HepG2 (cell line): Measurements from ENCODE around the gene OR52B4.
"Not testable (repeated sequence)": the region's sequence is repeated elsewhere in the genome, so short reads cannot be mapped to it uniquely, and the experiment has no call there.

Source experiments
- CBX2 ChIP-seq, 2 experiments: fragments of 200-600 bp in 1 of 2; sonication (generic); formaldehyde crosslinking in 1 of 2; IDR thresholded peaks; 2 replicates each; pipeline versions ENCODE4 v1.7.0 to v1.8.1; 2018 to 2022; ENCODE audit warnings: low read depth in 2 of 2, low read length in 1 of 2, mild to moderate bottlenecking in 1 of 2, missing genetic modification reagents in 1 of 2
- CTCF ChIP-seq: sonication (generic); formaldehyde crosslinking; IDR thresholded peaks from 2 replicates; pipeline ENCODE4 v1.5.0; 2020; ENCODE audit warnings: mild to moderate bottlenecking, missing genetic modification reagents, moderate library complexity
- FOXK1 ChIP-seq: sonication (generic); formaldehyde crosslinking; IDR thresholded peaks from 2 replicates; pipeline ENCODE4 v1.4.0; 2020; ENCODE audit warnings: low read depth, missing genetic modification reagents, borderline replicate concordance
- JUN ChIP-seq: sonication (generic); formaldehyde crosslinking; IDR thresholded peaks from 2 replicates; pipeline ENCODE4 v1.4.0; 2020; ENCODE audit warnings: mild to moderate bottlenecking, missing genetic modification reagents
- ZNF224 ChIP-seq: sonication (generic); formaldehyde crosslinking; IDR thresholded peaks from 2 replicates; pipeline ENCODE4 v1.5.0; 2020; ENCODE audit warnings: mild to moderate bottlenecking, missing genetic modification reagents
- ZNF282 ChIP-seq: fragments of 450-650 bp; IDR thresholded peaks from 2 replicates; pipeline ENCODE4 v1.6.1; 2018; ENCODE audit not compliant: partially characterized antibody
- ZNF446 ChIP-seq: sonication (generic); formaldehyde crosslinking; IDR thresholded peaks from 2 replicates; pipeline ENCODE4 v1.5.0; 2020; ENCODE audit warnings: mild to moderate bottlenecking, missing genetic modification reagents
- ZNF7 ChIP-seq: IDR thresholded peaks from 2 replicates; pipeline ENCODE4 v1.6.1; 2016; ENCODE audit warnings: missing biosample characterization, missing genetic modification reagents
- ZNF710 ChIP-seq: sonication (generic); formaldehyde crosslinking; IDR thresholded peaks from 2 replicates; pipeline ENCODE4 v1.5.0; 2020; ENCODE audit warnings: mild to moderate bottlenecking, missing genetic modification reagents, borderline replicate concordance
- TF ChIP-seq, protein P1 (sequence below): sonication (generic); formaldehyde crosslinking; IDR thresholded peaks from 2 replicates; pipeline ENCODE4 v1.5.1; 2020; ENCODE audit warnings: mild to moderate bottlenecking, moderate library complexity, missing genetic modification reagents
- TF ChIP-seq, protein P2 (sequence below): sonication (generic); formaldehyde crosslinking; conservative IDR thresholded peaks from 2 replicates; pipeline ENCODE4 v1.4.0; 2020; ENCODE audit warnings: missing genetic modification reagents

GRCh38 chr11:4345366-4345765 is 22.8 kb downstream of the OR52B4 start:
- not testable (repeated sequence) for TF ChIP-seq CTCF; ZNF224 (CRISPR knock-in tag); ZNF710 (CRISPR knock-in tag); ZNF446; ZNF7 (CRISPR knock-in tag); ZNF282; JUN (CRISPR knock-in tag); CBX2 (IDR thresholded peaks at IDR 0.05; ENCODE audit: low read depth, low read length); CBX2 (CRISPR knock-in tag; IDR thresholded peaks at IDR 0.05; ENCODE audit: low read depth); FOXK1 (CRISPR knock-in tag)
- TF ChIP-seq, protein P1, sequence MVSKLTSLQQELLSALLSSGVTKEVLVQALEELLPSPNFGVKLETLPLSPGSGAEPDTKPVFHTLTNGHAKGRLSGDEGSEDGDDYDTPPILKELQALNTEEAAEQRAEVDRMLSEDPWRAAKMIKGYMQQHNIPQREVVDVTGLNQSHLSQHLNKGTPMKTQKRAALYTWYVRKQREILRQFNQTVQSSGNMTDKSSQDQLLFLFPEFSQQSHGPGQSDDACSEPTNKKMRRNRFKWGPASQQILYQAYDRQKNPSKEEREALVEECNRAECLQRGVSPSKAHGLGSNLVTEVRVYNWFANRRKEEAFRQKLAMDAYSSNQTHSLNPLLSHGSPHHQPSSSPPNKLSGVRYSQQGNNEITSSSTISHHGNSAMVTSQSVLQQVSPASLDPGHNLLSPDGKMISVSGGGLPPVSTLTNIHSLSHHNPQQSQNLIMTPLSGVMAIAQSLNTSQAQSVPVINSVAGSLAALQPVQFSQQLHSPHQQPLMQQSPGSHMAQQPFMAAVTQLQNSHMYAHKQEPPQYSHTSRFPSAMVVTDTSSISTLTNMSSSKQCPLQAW (CRISPR knock-in tag), result not testable (repeated sequence)
- TF ChIP-seq, protein P2, sequence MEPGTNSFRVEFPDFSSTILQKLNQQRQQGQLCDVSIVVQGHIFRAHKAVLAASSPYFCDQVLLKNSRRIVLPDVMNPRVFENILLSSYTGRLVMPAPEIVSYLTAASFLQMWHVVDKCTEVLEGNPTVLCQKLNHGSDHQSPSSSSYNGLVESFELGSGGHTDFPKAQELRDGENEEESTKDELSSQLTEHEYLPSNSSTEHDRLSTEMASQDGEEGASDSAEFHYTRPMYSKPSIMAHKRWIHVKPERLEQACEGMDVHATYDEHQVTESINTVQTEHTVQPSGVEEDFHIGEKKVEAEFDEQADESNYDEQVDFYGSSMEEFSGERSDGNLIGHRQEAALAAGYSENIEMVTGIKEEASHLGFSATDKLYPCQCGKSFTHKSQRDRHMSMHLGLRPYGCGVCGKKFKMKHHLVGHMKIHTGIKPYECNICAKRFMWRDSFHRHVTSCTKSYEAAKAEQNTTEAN (CRISPR knock-in tag), result not testable (repeated sequence)
